Measurements from ENCODE around the gene STK32B.

STK32B gene

DNA sequence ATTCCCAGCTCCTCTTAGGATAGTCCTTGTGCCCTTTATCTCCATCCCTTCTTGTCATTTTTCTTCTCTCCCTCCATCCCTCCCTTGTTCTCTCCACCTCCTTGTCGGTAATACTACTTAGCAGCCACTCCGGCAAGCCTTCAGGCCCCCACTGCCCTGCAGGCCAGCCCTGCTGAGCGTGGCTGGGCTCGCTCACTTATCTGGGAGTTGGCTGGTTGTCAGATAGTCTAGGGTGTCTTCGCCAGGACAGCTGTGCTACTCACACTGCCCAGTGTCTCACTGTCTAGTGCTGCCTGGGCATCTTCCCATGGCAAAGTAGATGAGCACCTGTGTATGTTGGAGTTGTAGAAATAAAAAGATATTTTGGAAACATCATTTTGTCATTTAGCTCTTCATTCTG, 75.0 kb downstream of the STK32B start:
- no peak overlapping the region for H3K27ac ChIP-seq
- TF ChIP-seq, protein P1, sequence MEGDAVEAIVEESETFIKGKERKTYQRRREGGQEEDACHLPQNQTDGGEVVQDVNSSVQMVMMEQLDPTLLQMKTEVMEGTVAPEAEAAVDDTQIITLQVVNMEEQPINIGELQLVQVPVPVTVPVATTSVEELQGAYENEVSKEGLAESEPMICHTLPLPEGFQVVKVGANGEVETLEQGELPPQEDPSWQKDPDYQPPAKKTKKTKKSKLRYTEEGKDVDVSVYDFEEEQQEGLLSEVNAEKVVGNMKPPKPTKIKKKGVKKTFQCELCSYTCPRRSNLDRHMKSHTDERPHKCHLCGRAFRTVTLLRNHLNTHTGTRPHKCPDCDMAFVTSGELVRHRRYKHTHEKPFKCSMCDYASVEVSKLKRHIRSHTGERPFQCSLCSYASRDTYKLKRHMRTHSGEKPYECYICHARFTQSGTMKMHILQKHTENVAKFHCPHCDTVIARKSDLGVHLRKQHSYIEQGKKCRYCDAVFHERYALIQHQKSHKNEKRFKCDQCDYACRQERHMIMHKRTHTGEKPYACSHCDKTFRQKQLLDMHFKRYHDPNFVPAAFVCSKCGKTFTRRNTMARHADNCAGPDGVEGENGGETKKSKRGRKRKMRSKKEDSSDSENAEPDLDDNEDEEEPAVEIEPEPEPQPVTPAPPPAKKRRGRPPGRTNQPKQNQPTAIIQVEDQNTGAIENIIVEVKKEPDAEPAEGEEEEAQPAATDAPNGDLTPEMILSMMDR (IDR thresholded peaks at IDR 0.05) = no peak
- TF ChIP-seq ZFX (IDR thresholded peaks at IDR 0.05; ENCODE audit: borderline replicate concordance) = no peak

DNA sequence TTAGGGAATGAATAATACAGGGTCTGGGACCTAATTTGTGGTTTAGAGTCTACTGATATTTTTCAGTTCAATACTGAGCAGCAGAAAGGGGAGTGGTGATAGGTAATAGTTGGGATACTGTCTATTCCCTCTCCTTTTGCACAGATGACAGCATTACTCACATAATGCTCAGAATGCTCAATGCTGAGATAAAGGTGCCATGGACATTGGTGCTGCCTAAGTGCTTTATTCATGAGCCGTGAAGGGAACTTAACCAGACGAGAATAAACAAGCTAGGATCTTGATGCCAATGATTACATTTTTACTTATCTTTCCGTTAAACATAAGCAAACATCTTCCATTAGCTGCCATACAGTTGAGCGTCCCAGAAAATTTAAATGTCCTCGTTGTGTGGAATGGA, 75.6 kb downstream of the STK32B start:
- H3K27ac ChIP-seq = no peak overlapping the region
- no peak for TF ChIP-seq ZFX (IDR thresholded peaks at IDR 0.05; ENCODE audit: borderline replicate concordance)
- TF ChIP-seq, protein P1 (IDR thresholded peaks at IDR 0.05) = no peak

DNA sequence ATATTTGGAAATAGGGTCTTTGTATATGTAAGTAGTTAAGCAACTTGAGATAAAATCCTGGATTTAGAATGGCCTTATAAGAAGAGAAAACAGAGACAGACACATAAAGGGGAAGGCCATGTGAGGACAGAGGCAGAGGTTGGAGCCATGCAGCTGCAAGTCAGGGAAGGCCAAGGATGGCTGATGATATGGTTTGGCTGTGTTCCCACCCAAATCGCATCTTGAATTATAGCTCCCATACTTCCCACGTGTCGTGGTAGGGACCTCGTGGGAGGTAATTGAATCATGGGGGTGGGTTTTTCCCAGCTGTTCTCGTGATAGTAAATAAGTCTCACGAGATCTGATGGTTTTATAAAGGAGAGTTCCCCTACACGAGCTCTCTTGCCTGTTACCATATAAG, 76.3 kb downstream of the STK32B start:
- no peak for TF ChIP-seq ZFX (IDR thresholded peaks at IDR 0.05; ENCODE audit: borderline replicate concordance)
- TF ChIP-seq, protein P1 (IDR thresholded peaks at IDR 0.05) = no peak

DNA sequence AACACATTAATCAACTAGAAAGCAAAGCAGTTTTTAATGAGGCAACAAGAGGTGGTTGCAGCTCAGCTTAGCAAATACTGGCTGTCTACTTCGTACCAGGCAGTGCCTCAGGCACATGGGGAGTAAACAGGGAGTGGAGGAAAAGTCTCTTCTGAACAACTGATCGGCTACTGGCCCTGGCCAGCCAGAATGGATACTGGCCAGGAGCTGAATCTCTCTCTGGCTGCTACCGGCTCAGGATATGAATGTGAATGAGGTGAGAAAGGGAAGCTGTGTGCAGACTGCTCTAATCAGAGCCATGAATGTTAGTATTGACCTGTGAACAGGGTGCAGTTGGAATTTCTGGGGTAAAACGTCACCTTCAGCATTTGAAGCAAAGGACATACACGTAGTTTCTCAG, 77.3 kb downstream of the STK32B start:
- TF ChIP-seq ZFX (IDR thresholded peaks at IDR 0.05; ENCODE audit: borderline replicate concordance) = no peak
- TF ChIP-seq, protein P1 (IDR thresholded peaks at IDR 0.05) = no peak
- H3K27ac ChIP-seq = no peak overlapping the region

More for the DNA sequence above, 76.3 kb downstream of the STK32B start:
- H3K27ac ChIP-seq = no peak overlapping the region

DNA sequence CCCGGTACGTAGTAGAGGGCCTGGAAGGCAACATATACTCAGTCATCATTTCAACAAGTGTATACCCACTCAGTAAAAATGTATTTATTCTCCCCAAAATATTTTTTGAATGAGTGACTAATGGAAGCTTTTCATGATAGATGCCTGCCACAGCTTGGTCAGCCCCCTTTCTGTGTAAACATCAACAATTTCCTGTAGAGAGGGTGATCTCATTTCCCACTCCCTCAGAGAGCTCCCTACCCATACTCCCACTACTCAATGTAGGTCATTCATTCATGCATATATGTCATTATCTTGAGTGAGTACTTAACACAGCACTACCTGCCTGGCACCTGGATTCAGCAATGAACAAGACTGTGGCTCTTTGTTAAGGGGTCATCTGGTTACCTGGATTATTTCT, 81.9 kb downstream of the STK32B start:
- H3K27ac ChIP-seq = no peak overlapping the region
- TF ChIP-seq, protein P1 (IDR thresholded peaks at IDR 0.05) = no peak
- TF ChIP-seq ZFX (IDR thresholded peaks at IDR 0.05; ENCODE audit: borderline replicate concordance) = no peak

DNA sequence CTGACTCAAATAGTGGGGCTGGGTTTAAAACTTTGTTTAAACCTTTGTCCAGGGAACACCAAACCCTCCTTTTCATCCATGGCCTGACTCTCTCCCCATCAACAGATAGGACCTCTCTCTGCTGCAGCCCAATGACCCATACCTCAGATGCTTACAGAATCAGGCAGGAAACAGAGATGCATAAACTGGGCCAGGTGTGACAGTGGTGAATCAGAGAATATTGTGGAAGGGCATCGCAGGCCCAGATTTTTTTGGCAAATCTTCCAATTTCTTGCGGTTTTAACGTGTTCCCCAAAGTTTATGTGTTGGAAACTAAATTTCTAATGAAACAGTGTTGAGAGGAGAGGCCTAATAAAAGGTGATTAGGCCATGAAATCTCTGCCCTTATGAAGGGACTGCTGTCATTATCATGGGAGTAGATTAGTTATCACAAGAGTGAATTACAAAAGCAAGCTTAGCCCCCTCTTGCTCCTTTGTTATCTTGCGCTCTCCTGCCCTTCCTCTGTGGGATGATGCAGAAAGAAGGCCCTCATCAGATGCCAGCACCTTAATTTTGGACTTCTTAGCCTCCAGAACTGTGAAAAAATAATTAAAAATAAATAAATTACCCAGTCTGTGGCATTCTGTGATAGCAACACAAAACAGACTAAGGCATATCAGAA, 82.8 kb downstream of the STK32B start:
- no peak for TF ChIP-seq ZFX (IDR thresholded peaks at IDR 0.05; ENCODE audit: borderline replicate concordance)
- TF ChIP-seq, protein P1 (IDR thresholded peaks at IDR 0.05) = no peak
- H3K27ac ChIP-seq = no peak overlapping the region

DNA sequence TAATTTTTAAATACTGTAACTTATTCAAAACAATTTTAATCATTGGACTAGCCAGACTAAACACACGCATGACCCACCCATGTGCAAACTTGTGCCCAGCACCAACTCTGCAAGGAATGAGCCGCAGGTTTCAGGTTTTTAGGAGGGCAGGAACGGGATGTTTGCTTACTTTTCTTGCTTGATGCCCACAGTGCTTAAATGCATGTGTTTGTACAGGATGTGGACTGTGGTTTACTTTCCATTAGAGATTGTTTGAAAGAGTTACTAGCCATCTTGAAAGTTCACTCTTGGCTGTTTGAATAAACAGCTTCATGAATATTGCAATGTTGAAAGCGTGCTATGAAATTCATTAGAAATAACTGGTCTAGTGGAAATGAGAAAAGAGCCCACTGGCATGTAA, 83.3 kb downstream of the STK32B start:
- TF ChIP-seq, protein P1 (IDR thresholded peaks at IDR 0.05) = no peak
- TF ChIP-seq ZFX (IDR thresholded peaks at IDR 0.05; ENCODE audit: borderline replicate concordance) = no peak
- no peak overlapping the region for H3K27ac ChIP-seq

All from 22Rv1 (cell line).